Stimulated activated CD8-positive, alpha-beta memory T cell treated with anti-CD3 and anti-CD28 coated beads, Interleukin-4, amount 100 ng/mL, for 4 hours (primary cell): ENCODE results near the gene ERMN.
"Not testable (repeated sequence)": the region's sequence is repeated elsewhere in the genome, so short reads cannot be mapped to it uniquely, and the experiment has no call there.

Experiments
- DNase-seq, 2 donors: peaks; one replicate each; pipeline ENCODE4 v3.0.0-alpha.2; 2020; ENCODE audit warnings: low read depth in 2 of 2, low spot score in 1 of 2

ERMN gene

GRCh38 chr2:157301307-157301706, 24.3 kb downstream of the ERMN start:
- DNase-seq: no peak

GRCh38 chr2:157296958-157297357, 28.7 kb downstream of the ERMN start:
- DNase-seq: no peak

GRCh38 chr2:157296490-157296889, 29.1 kb downstream of the ERMN start:
- no peak for DNase-seq

- no peak for DNase-seq
These were observed 32.8 kb downstream of the ERMN start for GRCh38 chr2:157292853-157293252.

- DNase-seq: no peak
These were observed 34.6 kb downstream of the ERMN start for GRCh38 chr2:157291018-157291417.

GRCh38 chr2:157290525-157290924, 35.1 kb downstream of the ERMN start:
- no peak for DNase-seq

GRCh38 chr2:157287160-157287559, 38.5 kb downstream of the ERMN start:
- DNase-seq: no peak

- DNase-seq: no peak
These were observed 42.2 kb downstream of the ERMN start for GRCh38 chr2:157283468-157283867.

- DNase-seq: no peak
These were observed 44.3 kb downstream of the ERMN start for GRCh38 chr2:157281316-157281715.

- DNase-seq: not testable (repeated sequence)
These were observed 46.3 kb downstream of the ERMN start for GRCh38 chr2:157279311-157279710.

- no peak for DNase-seq
These were observed 53.9 kb downstream of the ERMN start for GRCh38 chr2:157271590-157272203.

- DNase-seq: no peak
These were observed 55.7 kb downstream of the ERMN start for GRCh38 chr2:157269922-157270321.

GRCh38 chr2:157269060-157269459, 56.6 kb downstream of the ERMN start:
- no peak for DNase-seq
